HG02840 (cell line): ENCODE measurements around the gene CACNA1D.

ENCODE experiments used
- ATAC-seq: cut with Tn5 transposase; IDR thresholded peaks from one replicate; pipeline ENCODE4 v1.9.1; 2021; ENCODE audit warnings: mild to moderate bottlenecking, moderate library complexity, moderate number of reproducible peaks; ENCODE audit not compliant: unreplicated experiment, low FRiP score

The CACNA1D gene

DNA sequence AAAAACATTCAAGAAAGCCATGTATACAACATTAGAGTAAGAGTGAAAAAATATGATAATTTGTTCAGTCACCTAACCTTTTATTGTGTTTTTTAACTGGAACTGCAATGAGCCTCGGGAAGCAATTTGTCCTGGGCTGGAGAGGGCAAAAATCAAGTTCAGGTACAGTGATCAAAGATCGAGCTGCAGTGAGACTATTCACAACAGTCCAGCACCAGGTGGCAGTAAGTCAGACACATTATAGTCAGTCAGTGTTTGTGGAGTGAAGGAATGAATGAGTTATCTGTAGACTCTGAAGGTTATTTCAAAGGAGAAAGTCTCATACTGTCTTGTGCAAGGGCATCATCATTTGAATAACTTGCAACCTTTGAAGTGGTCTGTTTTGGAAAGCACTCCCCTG lies 235.2 kb downstream of the CACNA1D start:
- no peak for ATAC-seq

DNA sequence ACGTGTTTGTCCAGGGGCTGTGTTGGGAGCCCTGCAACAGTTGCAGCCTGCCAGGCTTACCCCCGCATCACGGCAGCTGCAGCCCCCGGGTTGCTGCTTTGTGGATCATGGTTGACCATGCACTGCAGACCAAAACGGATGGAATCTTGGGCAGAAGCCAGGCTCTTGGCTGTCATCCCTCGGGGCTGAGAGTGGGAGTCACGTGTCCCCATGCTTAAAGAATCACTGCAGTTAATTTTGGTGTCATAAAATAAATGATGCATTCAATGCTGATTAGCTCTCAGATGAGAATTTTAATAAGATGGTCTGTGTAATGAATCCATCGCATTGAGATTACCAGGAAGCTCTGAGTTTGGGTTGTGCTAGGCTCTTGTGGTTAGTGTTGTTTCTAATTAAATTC lies 236.2 kb downstream of the CACNA1D start:
- no peak for ATAC-seq

DNA sequence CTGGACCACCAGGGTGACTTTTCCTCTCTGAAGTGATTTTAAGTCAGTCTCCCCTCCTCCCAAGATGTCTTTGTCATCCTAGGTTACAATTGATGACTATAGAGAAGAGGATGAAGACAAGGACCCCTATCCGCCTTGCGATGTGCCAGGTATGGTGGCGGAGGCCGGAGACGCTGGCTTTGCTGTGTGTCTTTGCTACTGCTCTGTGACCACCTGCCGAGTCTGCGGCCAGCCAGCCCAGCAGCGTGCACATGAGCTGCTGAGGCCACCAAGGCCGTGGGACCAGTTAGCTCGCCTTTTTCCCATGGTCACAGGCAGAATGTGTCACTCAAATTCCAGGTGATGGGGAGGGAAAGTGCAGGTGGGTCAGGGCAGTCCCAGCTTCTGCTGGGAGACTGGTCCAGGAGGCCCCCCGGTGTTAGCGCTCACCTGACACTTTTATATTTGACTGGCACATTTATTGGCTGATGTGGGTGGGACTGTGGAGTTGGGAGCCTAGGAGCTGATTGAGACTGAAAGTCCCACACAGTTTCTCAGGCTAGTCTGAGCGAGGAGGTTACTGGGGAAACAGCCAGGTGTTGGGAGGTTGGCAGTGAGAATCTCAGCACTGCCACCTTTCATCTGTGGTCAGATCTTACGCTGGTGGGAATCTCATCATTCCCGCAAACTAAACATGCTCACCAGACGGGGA lies 237.7 kb downstream of the CACNA1D start:
- no peak for ATAC-seq

DNA sequence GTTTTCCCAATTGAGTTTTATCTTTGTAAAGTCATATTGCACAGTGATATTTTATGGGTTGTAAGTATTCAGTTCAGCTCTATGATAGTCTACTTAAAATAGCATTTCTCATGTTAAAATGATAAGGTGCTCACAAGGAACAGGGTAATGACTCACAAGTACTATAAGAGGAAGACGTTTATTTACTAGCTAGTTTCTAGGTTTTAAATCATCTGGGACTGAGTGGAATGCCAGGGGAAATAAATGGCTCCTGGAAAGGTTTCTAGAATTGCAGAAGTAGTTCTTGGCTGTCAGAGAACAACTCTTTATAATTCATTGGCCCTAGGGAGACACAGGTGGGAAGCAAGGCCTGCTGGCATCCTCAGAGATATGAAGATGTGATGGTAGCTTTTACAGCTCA lies 239.0 kb downstream of the CACNA1D start:
- no peak for ATAC-seq

DNA sequence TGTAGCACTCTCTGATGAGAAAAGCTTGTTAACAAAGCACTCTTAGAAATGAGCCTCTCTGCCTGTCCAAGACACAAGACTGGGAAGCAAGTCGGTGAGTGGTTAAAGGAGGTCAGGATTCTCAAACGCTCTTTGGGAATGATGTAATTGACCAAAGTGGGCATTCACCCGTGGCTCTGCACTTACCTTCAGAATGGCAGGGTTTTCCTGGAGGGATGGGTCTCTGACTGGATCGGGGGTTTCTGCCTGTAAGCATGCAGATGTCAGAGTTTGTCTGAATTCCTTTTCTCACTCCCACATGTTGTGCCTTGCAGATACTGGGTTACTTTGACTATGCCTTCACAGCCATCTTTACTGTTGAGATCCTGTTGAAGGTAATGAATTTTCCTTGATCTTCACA lies 245.6 kb downstream of the CACNA1D start:
- no peak for ATAC-seq

DNA sequence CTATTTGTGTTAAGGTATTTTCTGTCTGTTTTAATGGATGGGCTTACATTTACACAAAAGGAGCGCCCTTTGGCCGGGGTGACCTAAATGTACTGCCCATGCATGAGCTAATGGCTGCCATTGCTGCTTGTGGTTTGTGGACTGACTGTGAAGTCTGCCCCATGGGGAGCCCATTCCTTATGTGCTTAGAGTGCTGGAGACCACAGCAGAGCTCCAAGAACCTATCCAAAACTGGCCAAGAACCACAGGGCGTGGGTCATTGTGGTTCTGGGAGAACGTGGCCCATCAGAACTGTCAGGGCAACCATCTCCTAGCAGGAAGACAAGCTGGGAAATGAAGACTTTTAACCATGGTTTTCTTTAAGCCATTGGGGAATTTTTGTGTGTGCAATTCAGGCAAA lies 246.5 kb downstream of the CACNA1D start:
- ATAC-seq: no peak

DNA sequence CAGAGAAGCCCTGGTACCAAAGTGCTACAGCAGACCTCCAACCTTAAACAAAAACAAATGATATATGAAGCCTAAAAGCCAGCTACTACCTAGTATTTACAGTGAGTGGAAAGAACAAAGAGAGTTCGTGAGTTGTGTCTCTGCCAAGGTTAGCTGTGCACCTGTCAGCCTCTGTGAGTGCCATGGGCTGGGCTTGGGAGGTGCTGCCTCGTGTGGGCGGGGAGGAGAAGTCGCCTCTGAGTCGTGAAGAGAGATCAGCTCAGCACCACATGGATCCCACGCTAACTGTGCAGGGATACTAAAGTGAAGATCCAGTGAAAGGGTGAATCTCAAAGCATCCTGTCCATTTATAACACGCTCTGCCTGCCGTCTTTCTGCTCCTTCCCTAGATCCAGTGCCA lies 249.9 kb downstream of the CACNA1D start:
- ATAC-seq: no peak

DNA sequence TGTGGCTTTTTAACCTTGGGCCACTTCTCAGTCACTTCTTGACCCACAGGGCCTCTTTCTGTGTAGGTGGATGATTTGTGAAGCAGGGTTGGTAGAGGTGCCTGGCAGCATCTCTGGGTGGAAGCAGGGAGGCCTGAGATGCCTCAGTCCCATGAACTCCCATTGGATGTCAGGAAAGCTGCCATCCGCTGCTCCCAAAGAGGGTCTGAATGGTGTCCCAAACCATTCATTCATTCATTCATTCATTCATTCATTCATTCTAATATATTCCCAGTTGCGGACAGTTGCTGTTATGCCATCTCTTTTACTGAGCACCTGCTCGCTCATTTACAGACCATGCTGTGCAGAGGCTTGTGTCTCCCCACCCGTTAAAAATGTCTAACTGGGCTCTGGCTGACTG lies 253.1 kb downstream of the CACNA1D start:
- ATAC-seq: no peak

DNA sequence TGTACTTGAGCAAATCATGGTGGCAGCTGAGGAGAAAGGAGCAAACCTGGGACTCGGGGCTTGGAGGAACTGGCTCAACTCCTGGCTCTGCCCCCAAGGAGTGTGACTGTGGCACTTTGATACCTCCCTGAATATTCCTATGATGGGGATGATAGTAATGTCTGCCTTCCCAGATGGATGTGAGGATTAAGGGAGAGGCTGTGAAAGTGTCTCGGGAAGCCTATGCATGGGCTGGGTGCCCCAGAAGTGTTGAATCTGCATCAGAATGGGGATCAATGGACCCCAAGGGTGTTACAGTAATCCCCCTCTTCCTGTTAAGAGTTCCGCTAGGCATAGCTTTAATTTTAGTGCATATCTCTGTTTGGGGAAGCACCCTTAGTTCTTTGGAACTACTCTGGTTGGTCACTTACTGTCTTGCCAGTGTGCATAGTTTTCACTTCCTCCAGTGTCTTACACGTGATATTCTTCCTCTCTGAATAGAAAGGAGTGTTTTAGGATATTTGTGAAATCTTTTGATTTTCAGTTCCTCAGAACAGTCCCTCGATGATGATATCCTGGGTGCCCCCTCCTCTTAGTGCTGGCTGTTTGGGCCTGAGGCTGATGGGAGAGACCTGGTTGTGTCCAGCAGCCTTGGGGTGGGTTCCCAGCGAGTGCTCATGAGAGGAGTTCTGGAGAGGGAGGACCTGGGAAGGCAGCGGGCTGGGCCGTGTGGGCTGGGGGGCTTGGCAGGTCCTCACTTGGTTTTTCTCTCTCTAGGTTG lies 254.3 kb downstream of the CACNA1D start:
- peak; percentile 79 for ATAC-seq

DNA sequence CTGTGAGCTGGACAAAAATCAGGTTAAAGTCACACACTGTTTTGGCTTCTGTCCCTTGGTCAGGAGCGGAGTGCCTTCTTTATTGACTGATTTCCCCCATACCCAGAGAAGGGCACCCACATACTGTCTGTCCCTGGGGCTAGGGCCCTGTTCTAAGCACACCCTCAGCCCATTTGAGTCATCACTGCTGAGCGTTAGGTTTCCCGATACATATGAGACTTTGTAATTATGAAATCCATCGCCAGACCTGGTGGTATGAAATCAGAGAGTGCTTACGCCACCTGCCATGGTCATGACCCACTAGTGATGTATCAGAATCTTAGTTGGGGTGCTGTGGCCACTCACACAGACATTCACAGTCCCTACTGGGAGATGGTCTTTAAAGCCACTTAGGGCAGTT lies 255.0 kb downstream of the CACNA1D start:
- ATAC-seq: no peak

DNA sequence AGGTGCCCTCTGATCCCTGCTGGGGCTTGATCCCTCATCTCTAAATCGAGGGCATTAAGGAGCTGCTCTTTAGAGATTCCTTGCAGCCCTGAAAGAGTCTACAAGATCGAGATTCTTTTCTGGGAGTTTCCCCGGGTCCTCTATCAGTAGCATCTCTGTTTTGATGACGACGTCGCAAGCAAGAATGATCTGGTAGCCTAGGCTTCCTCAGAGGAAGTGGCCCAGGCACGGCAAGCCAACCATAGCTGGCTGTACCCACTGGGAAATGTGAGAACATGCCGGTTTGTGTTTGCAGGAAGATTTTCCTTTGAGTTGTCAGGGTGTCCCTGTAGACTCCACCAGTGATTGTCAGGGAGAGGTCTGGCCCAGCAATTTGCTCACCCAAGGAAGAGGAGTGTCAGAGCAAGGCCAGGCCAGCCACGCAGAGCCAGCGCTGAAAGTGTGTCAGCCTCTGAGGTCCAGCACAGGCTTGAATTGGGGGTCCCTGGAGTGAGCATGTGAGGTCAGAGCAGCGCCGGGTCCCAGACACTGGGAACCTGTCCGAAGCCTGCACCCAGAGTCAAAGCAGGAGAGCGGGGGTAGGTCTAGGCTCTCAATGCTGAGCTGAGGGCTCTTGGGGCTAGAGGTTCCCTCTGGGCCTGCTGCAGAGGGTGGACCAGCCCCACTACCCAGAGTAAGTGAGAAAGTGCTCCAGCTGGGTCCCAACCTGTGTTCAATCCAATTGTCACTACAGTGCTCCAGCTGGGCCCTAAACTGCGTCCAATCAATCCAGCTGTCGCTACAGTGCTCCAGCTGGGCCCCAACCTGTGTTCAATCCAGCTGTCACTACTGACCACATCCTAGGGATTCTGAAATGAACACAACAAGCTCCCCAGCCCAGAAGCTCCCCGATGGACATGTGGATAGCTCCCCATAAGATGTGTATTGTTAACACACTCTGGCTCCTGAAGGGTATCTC lies 256.1 kb downstream of the CACNA1D start:
- ATAC-seq: no peak

DNA sequence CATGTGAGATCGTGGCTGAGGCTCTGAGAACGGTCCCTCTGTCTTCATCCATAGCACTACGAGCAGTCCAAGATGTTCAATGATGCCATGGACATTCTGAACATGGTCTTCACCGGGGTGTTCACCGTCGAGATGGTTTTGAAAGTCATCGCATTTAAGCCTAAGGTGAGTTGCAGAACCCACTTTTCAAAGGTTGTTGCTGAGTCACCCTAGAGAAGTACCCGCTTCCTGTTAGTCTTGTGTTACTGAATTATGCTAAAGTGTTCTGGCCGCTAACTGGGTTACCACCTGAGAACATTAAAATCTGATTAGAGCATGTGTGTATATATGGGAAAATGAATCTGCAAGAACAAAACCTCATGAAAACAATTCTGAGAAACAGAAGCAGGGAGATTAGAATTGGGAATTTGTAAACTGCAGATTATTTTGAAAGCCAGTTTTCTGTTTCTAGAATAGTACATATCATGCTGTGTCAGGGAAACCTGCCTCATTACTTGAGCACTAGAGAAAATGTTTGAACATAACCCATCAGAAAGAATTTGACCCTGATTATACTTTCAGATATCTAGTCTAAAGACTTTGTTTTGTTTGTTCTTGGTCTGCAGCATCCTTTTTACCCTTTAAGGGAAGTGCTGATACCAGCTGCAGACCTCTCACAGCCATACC lies 259.2 kb downstream of the CACNA1D start:
- ATAC-seq: no peak

DNA sequence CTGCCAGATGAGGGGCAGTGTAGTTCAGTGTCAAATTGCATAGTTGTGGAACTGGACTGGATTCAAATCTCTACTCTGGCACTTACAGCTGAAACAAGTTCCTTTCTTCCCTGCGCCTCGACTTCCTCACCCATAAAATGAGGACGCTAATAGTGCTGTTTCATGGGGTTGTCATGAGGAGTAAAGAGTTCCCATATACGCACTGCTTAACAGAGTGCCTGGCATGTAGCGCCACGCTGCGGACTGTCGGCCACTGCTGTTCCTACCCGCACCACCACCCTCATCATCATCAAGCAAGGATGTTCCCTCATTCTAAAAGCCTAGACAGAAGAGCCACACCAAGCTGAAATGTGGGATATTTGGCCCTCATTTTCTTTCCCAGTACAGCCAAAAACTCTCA lies 259.9 kb downstream of the CACNA1D start:
- no peak for ATAC-seq

DNA sequence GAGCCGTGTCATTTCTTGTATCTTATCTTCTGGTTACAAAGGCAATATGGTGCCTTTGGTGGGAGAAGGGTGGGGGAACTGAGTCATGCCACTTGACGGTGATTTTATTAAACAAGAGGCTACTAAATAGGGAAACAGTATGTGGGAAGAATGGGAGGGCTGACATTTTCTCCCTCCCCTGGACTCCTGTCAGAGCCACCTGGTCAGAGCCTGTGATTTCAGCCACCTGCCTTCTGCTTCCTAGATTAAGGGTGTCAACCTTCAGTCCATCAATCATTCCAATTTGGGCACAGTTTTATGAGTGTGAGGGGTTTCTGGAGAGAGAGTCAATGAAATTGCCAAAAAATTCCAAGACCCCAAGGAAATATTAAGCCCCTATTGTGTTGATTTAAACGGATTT lies 264.4 kb downstream of the CACNA1D start:
- ATAC-seq: no peak

DNA sequence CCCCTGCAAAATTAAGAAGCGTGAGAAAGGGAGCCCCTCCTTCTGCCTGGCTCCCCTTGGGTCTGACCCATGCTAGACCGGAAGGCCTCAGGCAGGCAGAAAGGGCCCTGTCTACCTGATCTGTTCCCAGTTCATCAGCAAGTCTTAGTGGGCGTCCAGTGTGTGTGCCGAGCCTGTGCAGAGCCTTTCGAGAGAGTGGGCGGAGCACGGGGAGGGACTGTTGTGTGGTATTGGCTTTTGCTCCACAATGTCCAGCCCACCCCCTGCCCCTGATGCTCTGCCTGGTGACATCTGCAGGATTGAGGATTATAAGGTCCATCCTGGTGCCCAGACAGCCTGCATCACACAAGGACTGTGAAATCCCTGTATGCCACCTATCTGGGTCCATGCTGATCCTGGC lies 268.9 kb downstream of the CACNA1D start:
- ATAC-seq: no peak

DNA sequence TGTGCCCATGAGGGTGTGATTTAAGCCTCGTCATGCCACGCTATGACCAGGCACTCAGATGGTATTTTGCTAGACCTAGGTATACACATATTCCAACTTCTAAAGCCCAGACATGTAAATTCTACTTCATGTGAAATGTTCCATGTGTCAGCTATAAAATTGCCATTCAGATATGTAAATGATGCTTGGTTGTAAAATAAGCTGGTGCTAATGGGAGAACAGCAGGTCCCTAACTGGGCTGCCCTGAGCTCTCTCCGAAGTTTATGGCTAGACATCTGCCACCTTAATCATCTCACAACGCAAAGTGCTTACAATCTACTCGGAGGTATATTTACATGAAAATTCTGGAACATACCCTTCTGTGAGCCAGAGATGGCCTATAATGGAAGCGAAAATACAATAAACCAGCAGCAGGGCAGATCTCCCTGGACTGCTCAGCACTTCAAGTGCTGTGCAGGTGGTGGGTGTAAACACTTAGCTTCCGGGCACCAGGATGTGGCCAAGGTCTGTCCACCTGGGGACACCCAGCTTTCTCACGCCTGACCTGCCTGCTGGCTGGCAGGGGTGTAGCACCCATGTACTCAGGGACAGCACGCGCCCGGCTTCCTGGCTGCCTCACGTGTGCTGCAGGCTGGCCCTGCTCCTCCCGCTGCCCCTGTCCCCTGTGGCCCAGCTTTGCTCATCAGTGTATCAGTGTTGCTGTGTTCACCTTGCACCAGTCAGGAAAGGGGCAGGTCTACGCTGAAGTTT lies 269.8 kb downstream of the CACNA1D start:
- ATAC-seq: no peak

DNA sequence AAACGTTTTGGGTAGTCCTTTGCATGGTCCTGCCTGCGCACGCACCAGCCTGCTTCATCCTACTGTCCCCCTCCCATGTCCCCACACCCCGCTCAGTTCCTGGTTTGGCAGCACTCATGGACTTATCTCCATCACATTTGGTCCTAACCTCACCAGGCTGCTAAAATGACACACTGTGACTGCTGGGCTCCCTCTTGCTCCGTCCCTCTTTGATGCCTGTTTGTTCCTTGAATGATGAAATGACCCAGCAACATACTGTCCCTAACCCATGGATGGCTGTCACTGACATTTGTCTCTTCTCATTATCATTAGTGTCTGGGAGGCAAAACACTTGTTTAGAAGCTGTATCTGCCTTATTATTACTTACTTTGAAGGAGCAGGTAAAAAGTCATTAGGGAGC lies 271.3 kb downstream of the CACNA1D start:
- no peak for ATAC-seq

DNA sequence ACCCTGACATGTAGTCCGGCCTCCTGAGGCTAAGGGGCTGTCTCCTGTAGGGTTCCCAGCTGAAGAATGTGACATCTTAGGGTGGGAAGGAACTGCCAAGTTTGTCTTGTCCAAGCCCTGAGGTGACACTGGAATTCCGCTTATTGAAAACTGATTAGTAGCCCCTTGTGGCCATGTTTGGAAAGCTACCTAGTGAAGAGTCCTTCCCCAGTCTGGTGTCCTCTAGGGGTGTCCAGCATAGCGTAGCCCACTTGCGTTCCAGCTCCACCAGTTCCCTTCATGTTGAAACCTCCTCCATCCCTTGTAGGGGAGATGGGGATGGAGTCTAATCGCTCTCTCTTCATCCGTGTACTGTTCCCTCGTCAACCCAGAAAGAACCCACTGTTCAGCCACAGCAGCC lies 272.3 kb downstream of the CACNA1D start:
- ATAC-seq: no peak

DNA sequence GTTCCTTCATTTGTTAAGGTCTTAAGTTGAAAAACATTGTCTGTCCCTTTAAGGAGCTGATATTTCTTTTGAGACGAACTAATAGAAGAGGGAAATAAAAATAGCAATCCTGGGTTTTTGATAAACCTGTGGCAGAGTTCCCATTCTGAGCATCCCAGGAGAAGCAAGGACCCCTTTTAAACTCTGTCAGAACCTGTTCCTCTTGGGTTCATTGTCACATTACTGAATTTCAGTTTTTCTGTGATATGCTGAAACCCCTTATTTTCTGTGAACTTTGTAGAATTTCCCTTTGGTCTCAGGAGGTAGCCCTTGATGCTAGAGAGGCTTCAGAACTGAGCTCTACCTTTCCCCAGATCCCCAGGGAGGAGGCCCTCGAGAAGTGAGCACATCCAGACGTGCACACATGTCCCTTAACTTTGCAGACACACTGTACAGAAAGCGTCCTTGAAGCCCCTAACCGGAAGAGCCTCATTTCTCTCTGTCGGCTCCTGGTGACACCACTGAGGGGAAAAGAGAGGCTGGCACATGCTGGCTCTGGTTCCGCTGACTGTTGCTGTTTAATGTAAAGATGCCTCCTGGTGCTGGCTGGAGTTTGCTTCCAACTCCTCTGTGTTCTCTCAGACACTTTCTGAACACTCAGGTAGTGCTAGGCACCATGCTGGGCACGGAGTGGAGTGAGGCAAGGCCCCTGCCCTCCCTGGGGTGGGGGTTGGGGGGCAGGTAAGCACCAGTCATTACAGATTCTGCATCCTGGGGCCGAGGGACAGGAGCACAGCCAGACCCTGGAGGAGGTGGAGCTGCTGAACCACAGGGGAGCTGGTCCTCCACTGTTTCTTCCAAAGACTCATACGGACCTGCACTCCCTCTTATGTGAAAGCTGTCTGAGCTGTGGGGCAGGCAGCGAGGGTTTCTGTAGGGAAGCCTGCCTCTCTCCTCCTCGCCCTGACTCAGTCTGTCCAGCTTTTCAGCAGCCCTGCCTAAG lies 274.4 kb downstream of the CACNA1D start:
- ATAC-seq: no peak
